HepG2 (cell line): ENCODE results near the gene SH2D7. TPM values are rescaled to one million over a fixed set of nuclear protein-coding genes. Genes with fewer than 3 reads are reported as not detected.
A peak's percentile ranks its signal among the peaks of the same experiment; 100 is the strongest.

Source experiments
- ERF ChIP-seq: IDR thresholded peaks from 2 replicates; pipeline ENCODE4 v1.6.1; 2018; ENCODE audit warnings: missing biosample characterization, missing genetic modification reagents
- HMGXB3 ChIP-seq: sonication (generic); formaldehyde crosslinking; IDR thresholded peaks from 2 replicates; pipeline ENCODE4 v1.4.0; 2020; ENCODE audit warnings: missing genetic modification reagents, borderline replicate concordance
- HOXA3 ChIP-seq: sonication (generic); formaldehyde crosslinking; IDR thresholded peaks from 2 replicates; pipeline ENCODE4 v1.5.0; 2020; ENCODE audit warnings: missing genetic modification reagents
- IKZF5 ChIP-seq: IDR thresholded peaks from 2 replicates; pipeline ENCODE4 v1.6.1; 2018; ENCODE audit warnings: missing genetic modification reagents, mild to moderate bottlenecking, missing compliant biosample characterization
- JUND ChIP-seq: sonication (generic); formaldehyde crosslinking; IDR thresholded peaks from 2 replicates; pipeline ENCODE4 v1.8.0; 2022; ENCODE audit warnings: mild to moderate bottlenecking, missing genetic modification reagents
- PHF20 ChIP-seq: sonication (generic); formaldehyde crosslinking; IDR thresholded peaks from 2 replicates; pipeline ENCODE4 v1.5.0; 2020; ENCODE audit warnings: mild to moderate bottlenecking, missing genetic modification reagents
- SRSF9 ChIP-seq: fragments of 200-400 bp; formaldehyde crosslinking; IDR thresholded peaks from 2 replicates; pipeline ENCODE4 v1.6.1; 2018; ENCODE audit warnings: borderline replicate concordance, mild to moderate bottlenecking, low read depth, low read length; ENCODE audit not compliant: insufficient read depth, poor library complexity, severe bottlenecking
- SYNCRIP ChIP-seq: fragments of 200-400 bp; formaldehyde crosslinking; IDR thresholded peaks from 2 replicates; pipeline ENCODE4 v1.6.1; 2018; ENCODE audit warnings: mild to moderate bottlenecking, low read depth, low read length; ENCODE audit not compliant: insufficient read depth
- TMF1 ChIP-seq: sonication (generic); formaldehyde crosslinking; IDR thresholded peaks from 2 replicates; pipeline ENCODE4 v1.8.1; 2022; ENCODE audit warnings: low read depth, missing genetic modification reagents
- TRIM24 ChIP-seq: sonication (generic); formaldehyde crosslinking; IDR thresholded peaks from 2 replicates; pipeline ENCODE4 v1.8.0; 2022; ENCODE audit warnings: mild to moderate bottlenecking, missing genetic modification reagents
- ZBTB43 ChIP-seq: sonication (generic); formaldehyde crosslinking; conservative IDR thresholded peaks from 2 replicates; pipeline ENCODE4 v1.4.0; 2020; ENCODE audit warnings: missing genetic modification reagents
- ZFAT ChIP-seq: sonication (generic); formaldehyde crosslinking; conservative IDR thresholded peaks from 2 replicates; pipeline ENCODE4 v1.8.1; 2023; ENCODE audit warnings: missing genetic modification reagents, inconsistent platforms
- ZNF253 ChIP-seq: sonication (generic); formaldehyde crosslinking; IDR thresholded peaks from 2 replicates; pipeline ENCODE4 v1.8.0; 2022; ENCODE audit warnings: mild to moderate bottlenecking, missing genetic modification reagents, borderline replicate concordance
- ZNF329 ChIP-seq: sonication (generic); formaldehyde crosslinking; IDR thresholded peaks from 2 replicates; pipeline ENCODE4 v1.9.0; 2021; ENCODE audit warnings: low read depth, mild to moderate bottlenecking, missing genetic modification reagents
- ZNF564 ChIP-seq: sonication (generic); formaldehyde crosslinking; IDR thresholded peaks from 2 replicates; pipeline ENCODE4 v1.8.1; 2023; ENCODE audit warnings: mild to moderate bottlenecking, missing genetic modification reagents
- ZNF670 ChIP-seq: sonication (generic); formaldehyde crosslinking; IDR thresholded peaks from 2 replicates; pipeline ENCODE4 v1.8.0; 2022; ENCODE audit warnings: mild to moderate bottlenecking, missing genetic modification reagents, borderline replicate concordance
- ZNF687 ChIP-seq: sonication (generic); formaldehyde crosslinking; IDR thresholded peaks from 2 replicates; pipeline ENCODE4 v1.5.1; 2020; ENCODE audit warnings: mild to moderate bottlenecking, missing genetic modification reagents, moderate library complexity
- polyA plus RNA-seq, 8 experiments: library from polyadenylated mRNA; depleted of rRNA in 3 of 8; stranded (reverse) in 7 of 8; unstranded in 1 of 8; fragments of >200 nt; fragmentation: Illumina TruSeq in 4 of 8; extraction: Trizol in 4 of 8; gene quantifications; 2 replicates each; pipeline versions ENCODE4 v1.2.1 to v1.2.3, GENCODE V29; 2011 to 2016; ENCODE audit warnings: low read depth in 4 of 8, missing spikeins in 1 of 8, mixed read lengths in 1 of 8; ENCODE audit not compliant: insufficient read depth in 1 of 8
- total RNA-seq, 5 experiments: library from RNA; depleted of rRNA; stranded (reverse); fragments of >200 nt; fragmentation: Illumina TruSeq; extraction: Trizol; gene quantifications; 2 replicates each; pipeline ENCODE4 v1.2.3, GENCODE V29; 2016; ENCODE audit warnings: low read depth in 1 of 5

Gene SH2D7
- total and polyA plus RNA-seq, 2 of the 13 experiments (the other 11 are each of a cell fraction or from before 2014, with no cell fraction given): not detected

GRCh38 chr15:78149068-78149804 is 56.9 kb downstream of the SH2D7 start, which contains the start of gene IDH3A (continued):
- TF ChIP-seq TRIM24 (CRISPR knock-in tag) (no peak), SRSF9 (no peak), ERF (CRISPR knock-in tag) (peak; percentile 23; the same call in 1 of the 2 replicates), TMF1 (peak; percentile 62; the same call in 1 of the 2 replicates), ZNF564 (CRISPR knock-in tag) (peak; percentile 49; the same call in 1 of the 2 replicates), JUND (0 out of 2 replicates have a peak, but pooled peaks have one; percentile 35), IKZF5 (0 out of 2 replicates have a peak, but pooled peaks have one; percentile 15), ZNF670 (CRISPR knock-in tag) (no peak), ZNF253 (CRISPR knock-in tag) (no peak), PHF20 (peak; percentile 72), ZFAT (CRISPR knock-in tag) (no peak), ZBTB43 (CRISPR knock-in tag) (peak; percentile 53; the same call in 1 of the 2 replicates), HOXA3 (peak; percentile 59; the same call in 1 of the 2 replicates), ZNF329 (CRISPR knock-in tag) (peak; percentile 29; the same call in 1 of the 2 replicates), ZNF687 (CRISPR knock-in tag) (peak; percentile 78), SYNCRIP (no peak), HMGXB3 (CRISPR knock-in tag) (0 out of 2 replicates have a peak, but pooled peaks have one; percentile 32)
